SKM-1 (cell line): Measurements from ENCODE around the gene CALML6.
A peak's percentile ranks its signal among the peaks of the same experiment; 100 is the strongest.
"Not testable (repeated sequence)": the region's sequence is repeated elsewhere in the genome, so short reads cannot be mapped to it uniquely, and the experiment has no call there.

Source experiments
- DNase-seq: peaks from one replicate; lab custom pipeline; 2025; ENCODE audit not compliant: unreplicated experiment; lab: John Stamatoyannopoulos, UW

The CALML6 gene

GRCh38 chr1:1914971-1915692 is at the start of gene CALML6:
Gene CALML6, plus strand, starts transcription at chr1:1915260. Its CDS starts 21 bp downstream, at chr1:1915281.
- DNase-seq: no peak

- no peak for DNase-seq
Measured at GRCh38 chr1:1867164-1867563, 47.9 kb upstream of the CALML6 start.

- no peak for DNase-seq
Measured at GRCh38 chr1:1869469-1869868, 45.6 kb upstream of the CALML6 start.

- no peak for DNase-seq
Measured at GRCh38 chr1:1872329-1872994, 42.6 kb upstream of the CALML6 start.

- no peak for DNase-seq
Measured at GRCh38 chr1:1873186-1873585, 41.9 kb upstream of the CALML6 start.

- no peak for DNase-seq
Measured at GRCh38 chr1:1874901-1875300, 40.2 kb upstream of the CALML6 start.

GRCh38 chr1:1875932-1876331 is 39.1 kb upstream of the CALML6 start:
- no peak for DNase-seq

GRCh38 chr1:1876335-1876930 is 38.6 kb upstream of the CALML6 start:
- DNase-seq: no peak

- no peak for DNase-seq
Measured at GRCh38 chr1:1877865-1878436, 37.1 kb upstream of the CALML6 start.

- no peak for DNase-seq
Measured at GRCh38 chr1:1879942-1880341, 35.1 kb upstream of the CALML6 start.

GRCh38 chr1:1880617-1881312 is 34.3 kb upstream of the CALML6 start:
- DNase-seq: no peak

GRCh38 chr1:1881727-1882126 is 33.3 kb upstream of the CALML6 start:
- DNase-seq: no peak

GRCh38 chr1:1883092-1883873 is 31.8 kb upstream of the CALML6 start:
- DNase-seq: no peak

GRCh38 chr1:1883890-1884289 is 31.2 kb upstream of the CALML6 start:
- not testable (repeated sequence) for DNase-seq

- no peak for DNase-seq
Measured at GRCh38 chr1:1889090-1889750, 25.8 kb upstream of the CALML6 start.

- DNase-seq: peak; percentile 33
Measured at GRCh38 chr1:1889847-1890505, 25.1 kb upstream of the CALML6 start.

GRCh38 chr1:1890506-1891348 is 24.3 kb upstream of the CALML6 start, which contains the start of gene GNB1:
Gene GNB1, minus strand, starts transcription at chr1:1891087. Its CDS starts 65,634 bp downstream, at chr1:1825453.
- DNase-seq: peak; percentile 36

- DNase-seq: peak; percentile 36
Measured at GRCh38 chr1:1891349-1892078, 23.5 kb upstream of the CALML6 start.
